CD4-positive, alpha-beta T cell treated with Interferon gamma for 1 hour (primary cell): ENCODE data around the gene VAT1L.

Experiments used
- DNase-seq: peaks from one replicate; pipeline ENCODE4 v3.0.0-alpha.2; 2020

The VAT1L gene

GRCh38 chr16:77836801-77837200, 48.4 kb downstream of the VAT1L start:
- DNase-seq = no peak

- no peak for DNase-seq
Measured at GRCh38 chr16:77838597-77839255, 50.4 kb downstream of the VAT1L start.

GRCh38 chr16:77840093-77840492, 51.7 kb downstream of the VAT1L start:
- no peak for DNase-seq

GRCh38 chr16:77840673-77841501, 52.5 kb downstream of the VAT1L start:
- DNase-seq = no peak

GRCh38 chr16:77841502-77841763, 53.1 kb downstream of the VAT1L start:
- DNase-seq = no peak

- DNase-seq = no peak
Measured at GRCh38 chr16:77842468-77842867, 54.1 kb downstream of the VAT1L start.

GRCh38 chr16:77843405-77843804, 55.0 kb downstream of the VAT1L start:
- no peak for DNase-seq

GRCh38 chr16:77844801-77845200, 56.4 kb downstream of the VAT1L start:
- DNase-seq = no peak

GRCh38 chr16:77849646-77850258, 61.4 kb downstream of the VAT1L start:
- DNase-seq = no peak

- no peak for DNase-seq
Measured at GRCh38 chr16:77850636-77851333, 62.4 kb downstream of the VAT1L start.

- DNase-seq = no peak
Measured at GRCh38 chr16:77853161-77853560, 64.8 kb downstream of the VAT1L start.

GRCh38 chr16:77856438-77857160, 68.2 kb downstream of the VAT1L start:
- no peak for DNase-seq

- no peak for DNase-seq
Measured at GRCh38 chr16:77858060-77858459, 69.7 kb downstream of the VAT1L start.

GRCh38 chr16:77859493-77860232, 71.3 kb downstream of the VAT1L start:
- DNase-seq = no peak

- no peak for DNase-seq
Measured at GRCh38 chr16:77860953-77861352, 72.6 kb downstream of the VAT1L start.

- no peak for DNase-seq
Measured at GRCh38 chr16:77863250-77863649, 74.9 kb downstream of the VAT1L start.

- DNase-seq = no peak
Measured at GRCh38 chr16:77866752-77867151, 78.4 kb downstream of the VAT1L start.

- DNase-seq = no peak
Measured at GRCh38 chr16:77868052-77868451, 79.7 kb downstream of the VAT1L start.

GRCh38 chr16:77868478-77868877, 80.1 kb downstream of the VAT1L start:
- DNase-seq = no peak

- no peak for DNase-seq
Measured at GRCh38 chr16:77869997-77870813, 81.8 kb downstream of the VAT1L start.

GRCh38 chr16:77871932-77872331, 83.6 kb downstream of the VAT1L start:
- DNase-seq = no peak
